ENCODE measurements around the gene TCERG1L. TPM values are rescaled to one million over a fixed set of nuclear protein-coding genes. Genes with fewer than 3 reads are reported as not detected.

Gene TCERG1L
- polyA plus RNA-seq, 1 donor from 2014 or later, result 0.53 TPM

DNA sequence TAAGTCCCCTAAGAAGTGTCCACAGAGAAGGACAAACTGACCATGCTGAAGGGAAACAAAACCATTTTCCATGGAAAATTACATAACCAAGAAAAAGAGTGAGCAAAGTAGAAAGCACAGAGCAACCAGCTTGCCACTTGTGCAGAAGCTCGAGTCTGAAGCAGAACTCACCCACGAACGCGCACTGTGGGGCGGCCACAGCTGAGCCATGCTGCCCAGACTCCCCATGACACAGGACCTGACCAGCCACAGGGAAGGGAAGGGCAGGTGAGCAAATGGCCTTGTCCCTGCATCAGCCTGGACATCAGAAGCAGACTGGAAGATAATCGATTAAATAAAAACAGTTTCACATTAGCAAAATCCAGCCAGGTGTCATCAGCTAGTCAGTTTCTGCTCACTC is 95.7 kb downstream of the TCERG1L start:
- Histone ChIP-seq H3F3A (ENCODE audit: insufficient read depth, low read length, poor library complexity, severe bottlenecking) (no peaks in the 10 kb centered on the region), H2AFZ (ENCODE audit: low read depth, low read length) (no peak overlapping the region), H3K4me2 (ENCODE audit: low read length) (no peak overlapping the region)

DNA sequence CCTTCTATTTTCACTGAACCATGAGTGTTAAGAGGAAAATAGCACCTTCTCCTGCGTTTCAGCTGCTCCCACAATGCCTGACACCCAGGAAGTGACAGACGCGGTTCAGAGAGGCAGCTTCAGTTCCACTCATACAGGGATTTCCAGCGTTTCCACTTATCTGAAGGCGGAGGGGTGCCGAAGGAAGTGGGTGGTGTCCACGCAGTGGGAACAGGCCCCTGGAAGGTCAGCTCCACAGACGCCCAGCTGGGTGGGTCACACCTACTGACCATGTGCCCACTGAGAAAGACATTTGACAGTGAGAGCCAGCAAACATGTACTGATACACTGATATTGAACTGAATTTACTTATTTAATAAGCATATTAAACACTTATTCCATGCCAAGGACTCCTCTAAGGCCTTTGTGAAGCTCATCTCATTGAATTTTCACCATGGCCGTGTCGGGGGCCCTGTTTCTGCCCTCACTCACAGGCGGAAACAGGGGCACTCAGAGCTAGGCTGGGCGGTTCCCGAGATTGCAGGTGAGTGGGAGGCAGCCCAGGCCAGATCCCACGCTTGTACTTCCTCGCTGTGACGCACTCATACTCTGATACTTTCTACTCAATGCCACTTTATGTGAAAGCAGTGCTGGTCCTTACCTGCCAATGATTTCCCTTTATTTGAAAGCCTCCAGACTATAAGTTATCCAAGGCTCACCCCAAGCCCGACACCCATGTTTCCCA is 96.8 kb downstream of the TCERG1L start:
- no peaks in the 10 kb centered on the region for H3F3A ChIP-seq (ENCODE audit: insufficient read depth, low read length, poor library complexity, severe bottlenecking)
- H4K20me1 ChIP-seq (ENCODE audit: insufficient read depth), result no peaks in the 10 kb centered on the region
- H2AFZ ChIP-seq (ENCODE audit: low read depth, low read length), result no peak overlapping the region
- H3K4me3 ChIP-seq (ENCODE audit: low read length), result no peak overlapping the region
- no peak overlapping the region for H3K9ac ChIP-seq (ENCODE audit: low read length)
- no peaks in the 10 kb centered on the region for H3K9me3 ChIP-seq (ENCODE audit: low read length)
- no peak overlapping the region for H3K27ac ChIP-seq (ENCODE audit: low read length)
- H3K9me2 ChIP-seq (ENCODE audit: insufficient read depth, low read length), result no peaks in the 10 kb centered on the region
- H3K36me3 ChIP-seq (ENCODE audit: insufficient read depth, low read length), result no peaks in the 10 kb centered on the region
- no peaks in the 10 kb centered on the region for H3K79me2 ChIP-seq (replicated peaks; ENCODE audit: insufficient read depth, low read length)
- no peak overlapping the region for H3K4me2 ChIP-seq (ENCODE audit: low read length)
- no peaks in the 10 kb centered on the region for H3K27me3 ChIP-seq (ENCODE audit: insufficient read depth, low read depth, low read length)
- TF ChIP-seq, protein P1, sequence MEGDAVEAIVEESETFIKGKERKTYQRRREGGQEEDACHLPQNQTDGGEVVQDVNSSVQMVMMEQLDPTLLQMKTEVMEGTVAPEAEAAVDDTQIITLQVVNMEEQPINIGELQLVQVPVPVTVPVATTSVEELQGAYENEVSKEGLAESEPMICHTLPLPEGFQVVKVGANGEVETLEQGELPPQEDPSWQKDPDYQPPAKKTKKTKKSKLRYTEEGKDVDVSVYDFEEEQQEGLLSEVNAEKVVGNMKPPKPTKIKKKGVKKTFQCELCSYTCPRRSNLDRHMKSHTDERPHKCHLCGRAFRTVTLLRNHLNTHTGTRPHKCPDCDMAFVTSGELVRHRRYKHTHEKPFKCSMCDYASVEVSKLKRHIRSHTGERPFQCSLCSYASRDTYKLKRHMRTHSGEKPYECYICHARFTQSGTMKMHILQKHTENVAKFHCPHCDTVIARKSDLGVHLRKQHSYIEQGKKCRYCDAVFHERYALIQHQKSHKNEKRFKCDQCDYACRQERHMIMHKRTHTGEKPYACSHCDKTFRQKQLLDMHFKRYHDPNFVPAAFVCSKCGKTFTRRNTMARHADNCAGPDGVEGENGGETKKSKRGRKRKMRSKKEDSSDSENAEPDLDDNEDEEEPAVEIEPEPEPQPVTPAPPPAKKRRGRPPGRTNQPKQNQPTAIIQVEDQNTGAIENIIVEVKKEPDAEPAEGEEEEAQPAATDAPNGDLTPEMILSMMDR (IDR thresholded peaks at IDR 0.05; ENCODE audit: poor library complexity, severe bottlenecking), result no peak
- no peak for TF ChIP-seq TAF1 (IDR thresholded peaks at IDR 0.05; ENCODE audit: low read depth)
- TF ChIP-seq EP300 (conservative IDR thresholded peaks at IDR 0.05; ENCODE audit: poor library complexity, severe bottlenecking), result no peak
- no peak for TF ChIP-seq RAD21 (conservative IDR thresholded peaks at IDR 0.05)

More for the DNA sequence above, 95.7 kb downstream of the TCERG1L start:
- H3K9me3 ChIP-seq (ENCODE audit: low read length), result no peaks in the 10 kb centered on the region
- no peak for TF ChIP-seq RAD21 (conservative IDR thresholded peaks at IDR 0.05)
- H3K9ac ChIP-seq (ENCODE audit: low read length), result no peak overlapping the region
- no peaks in the 10 kb centered on the region for H3K27me3 ChIP-seq (ENCODE audit: insufficient read depth, low read depth, low read length)
- H4K20me1 ChIP-seq (ENCODE audit: insufficient read depth), result no peaks in the 10 kb centered on the region
- no peaks in the 10 kb centered on the region for H3K79me2 ChIP-seq (replicated peaks; ENCODE audit: insufficient read depth, low read length)
- no peak overlapping the region for H3K4me3 ChIP-seq (ENCODE audit: low read length)
- H3K36me3 ChIP-seq (ENCODE audit: insufficient read depth, low read length), result no peaks in the 10 kb centered on the region
- H3K27ac ChIP-seq (ENCODE audit: low read length), result no peak overlapping the region
- no peaks in the 10 kb centered on the region for H3K9me2 ChIP-seq (ENCODE audit: insufficient read depth, low read length)

DNA sequence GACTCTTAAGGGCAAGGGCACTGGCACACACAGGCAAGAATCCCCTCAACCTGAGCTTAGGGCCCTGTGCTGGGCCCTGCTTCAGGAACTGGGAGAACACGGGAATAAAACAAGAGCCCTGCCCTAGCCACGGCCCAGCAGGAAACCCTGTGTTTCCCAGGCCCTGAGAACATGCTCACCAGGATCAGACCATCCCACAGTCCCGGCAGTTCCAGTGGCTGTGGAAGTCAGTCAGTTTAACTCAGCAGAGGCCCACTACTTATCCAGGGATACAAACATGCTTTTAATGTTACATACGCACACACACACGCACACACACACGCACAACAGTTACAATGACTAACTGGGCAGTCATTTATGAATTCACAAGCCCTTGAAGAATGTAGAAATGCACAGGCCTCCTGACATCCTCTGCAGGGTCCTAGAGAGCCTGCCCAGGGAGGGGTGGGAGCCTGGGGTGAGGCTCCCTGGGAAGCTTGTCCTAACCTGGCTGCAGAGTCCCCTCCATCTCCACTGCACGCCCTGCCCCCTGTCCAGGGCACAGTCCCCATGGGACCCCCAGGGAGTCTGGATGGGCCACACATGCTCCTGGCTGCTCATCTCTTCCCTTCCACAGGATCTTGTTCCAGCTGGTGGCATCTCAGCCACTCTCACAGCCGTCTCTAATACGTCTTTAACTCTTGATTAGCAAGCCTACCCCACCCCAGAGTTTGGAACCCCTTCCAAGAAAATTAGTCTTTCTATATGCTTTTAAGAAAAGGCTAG is 97.6 kb downstream of the TCERG1L start:
- Histone ChIP-seq H3K9ac (ENCODE audit: low read length) (no peak overlapping the region), H3K79me2 (replicated peaks; ENCODE audit: insufficient read depth, low read length) (no peaks in the 10 kb centered on the region), H2AFZ (ENCODE audit: low read depth, low read length) (no peak overlapping the region)

More for the DNA sequence above, 97.6 kb downstream of the TCERG1L start:
- Histone ChIP-seq H4K20me1 (ENCODE audit: insufficient read depth) (no peaks in the 10 kb centered on the region), H3K27ac (ENCODE audit: low read length) (no peak overlapping the region), H3K9me3 (ENCODE audit: low read length) (no peaks in the 10 kb centered on the region), H3K4me2 (ENCODE audit: low read length) (no peak overlapping the region), H3K27me3 (ENCODE audit: insufficient read depth, low read depth, low read length) (no peaks in the 10 kb centered on the region), H3K4me3 (ENCODE audit: low read length) (no peak overlapping the region), H3K36me3 (ENCODE audit: insufficient read depth, low read length) (no peaks in the 10 kb centered on the region), H3F3A (ENCODE audit: insufficient read depth, low read length, poor library complexity, severe bottlenecking) (no peaks in the 10 kb centered on the region), H3K9me2 (ENCODE audit: insufficient read depth, low read length) (no peaks in the 10 kb centered on the region)
- no peak for TF ChIP-seq RAD21 (conservative IDR thresholded peaks at IDR 0.05)
- TF ChIP-seq EP300 (conservative IDR thresholded peaks at IDR 0.05; ENCODE audit: poor library complexity, severe bottlenecking), result no peak
- TF ChIP-seq POLR2AphosphoS5 (IDR thresholded peaks at IDR 0.05), result no peak
- TF ChIP-seq SMC3 (conservative IDR thresholded peaks at IDR 0.05; ENCODE audit: poor library complexity), result no peak
- TF ChIP-seq EZH2 (IDR thresholded peaks at IDR 0.05; ENCODE audit: borderline replicate concordance, insufficient read depth, low read length, poor library complexity, severe bottlenecking), result no peak
- TF ChIP-seq MXI1 (conservative IDR thresholded peaks at IDR 0.05; ENCODE audit: poor library complexity, severe bottlenecking), result no peak
- TF ChIP-seq TAF1 (IDR thresholded peaks at IDR 0.05; ENCODE audit: low read depth), result no peak
- TF ChIP-seq, protein P1 (IDR thresholded peaks at IDR 0.05; ENCODE audit: poor library complexity, severe bottlenecking), result no peak
- TF ChIP-seq, protein P2, sequence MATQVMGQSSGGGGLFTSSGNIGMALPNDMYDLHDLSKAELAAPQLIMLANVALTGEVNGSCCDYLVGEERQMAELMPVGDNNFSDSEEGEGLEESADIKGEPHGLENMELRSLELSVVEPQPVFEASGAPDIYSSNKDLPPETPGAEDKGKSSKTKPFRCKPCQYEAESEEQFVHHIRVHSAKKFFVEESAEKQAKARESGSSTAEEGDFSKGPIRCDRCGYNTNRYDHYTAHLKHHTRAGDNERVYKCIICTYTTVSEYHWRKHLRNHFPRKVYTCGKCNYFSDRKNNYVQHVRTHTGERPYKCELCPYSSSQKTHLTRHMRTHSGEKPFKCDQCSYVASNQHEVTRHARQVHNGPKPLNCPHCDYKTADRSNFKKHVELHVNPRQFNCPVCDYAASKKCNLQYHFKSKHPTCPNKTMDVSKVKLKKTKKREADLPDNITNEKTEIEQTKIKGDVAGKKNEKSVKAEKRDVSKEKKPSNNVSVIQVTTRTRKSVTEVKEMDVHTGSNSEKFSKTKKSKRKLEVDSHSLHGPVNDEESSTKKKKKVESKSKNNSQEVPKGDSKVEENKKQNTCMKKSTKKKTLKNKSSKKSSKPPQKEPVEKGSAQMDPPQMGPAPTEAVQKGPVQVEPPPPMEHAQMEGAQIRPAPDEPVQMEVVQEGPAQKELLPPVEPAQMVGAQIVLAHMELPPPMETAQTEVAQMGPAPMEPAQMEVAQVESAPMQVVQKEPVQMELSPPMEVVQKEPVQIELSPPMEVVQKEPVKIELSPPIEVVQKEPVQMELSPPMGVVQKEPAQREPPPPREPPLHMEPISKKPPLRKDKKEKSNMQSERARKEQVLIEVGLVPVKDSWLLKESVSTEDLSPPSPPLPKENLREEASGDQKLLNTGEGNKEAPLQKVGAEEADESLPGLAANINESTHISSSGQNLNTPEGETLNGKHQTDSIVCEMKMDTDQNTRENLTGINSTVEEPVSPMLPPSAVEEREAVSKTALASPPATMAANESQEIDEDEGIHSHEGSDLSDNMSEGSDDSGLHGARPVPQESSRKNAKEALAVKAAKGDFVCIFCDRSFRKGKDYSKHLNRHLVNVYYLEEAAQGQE (IDR thresholded peaks at IDR 0.05; ENCODE audit: borderline replicate concordance), result no peak
